ENCODE measurements around the gene CEP162.

DNA sequence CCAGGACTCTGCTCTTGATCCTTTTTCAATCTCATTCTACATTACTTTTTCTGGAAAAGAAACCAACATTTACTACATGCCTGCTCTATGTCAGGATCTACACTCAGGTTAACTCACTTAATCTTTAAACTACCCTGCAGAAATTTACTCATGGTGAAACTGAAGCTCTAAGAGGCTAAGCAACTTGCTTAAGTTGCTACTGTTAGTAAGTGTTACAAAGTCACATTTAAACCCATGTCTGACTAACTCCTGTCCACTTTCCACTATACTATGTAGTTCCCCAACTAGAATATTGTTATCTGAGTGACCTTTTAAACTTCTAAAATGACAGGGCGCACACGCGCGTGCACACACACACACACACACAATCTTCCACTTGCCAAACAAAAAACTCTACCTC, 5.0 kb downstream of the CEP162 start:
- TF ChIP-seq POLR2A (IDR thresholded peaks at IDR 0.05; ENCODE audit: low read depth, low read length) (no peak), TAF1 (IDR thresholded peaks at IDR 0.05; ENCODE audit: low read depth, low read length) (no peak), POLR2AphosphoS5 (IDR thresholded peaks at IDR 0.05; ENCODE audit: low read depth, low read length) (no peak)
